Epithelial cell of proximal tubule (primary cell): Measurements from ENCODE around the gene PLXNC1. TPM values are rescaled to one million over a fixed set of nuclear protein-coding genes. Genes with fewer than 3 reads are reported as not detected.

Experiments
- DNase-seq: peaks from one replicate; pipeline ENCODE4 v3.0.0-alpha.2; 2011; ENCODE audit warnings: low read depth
- H3K4me3 ChIP-seq: 2 replicates; pipeline ENCODE4 v1.5.1; 2011; ENCODE audit warnings: low read depth, mild to moderate bottlenecking, low read length
- total RNA-seq: library from RNA; depleted of rRNA; stranded (reverse); fragments of >200 nt; gene quantifications from 2 replicates; pipeline ENCODE4 v1.2.3, GENCODE V29; 2015
- TF ChIP-seq, protein P1 (sequence below): conservative IDR thresholded peaks from 2 replicates; pipeline ENCODE4 v1.5.1; 2012; ENCODE audit warnings: low read depth, mild to moderate bottlenecking, low read length

PLXNC1 gene
- total RNA-seq, 1 donor from 2014 or later: 0.06 TPM

DNA sequence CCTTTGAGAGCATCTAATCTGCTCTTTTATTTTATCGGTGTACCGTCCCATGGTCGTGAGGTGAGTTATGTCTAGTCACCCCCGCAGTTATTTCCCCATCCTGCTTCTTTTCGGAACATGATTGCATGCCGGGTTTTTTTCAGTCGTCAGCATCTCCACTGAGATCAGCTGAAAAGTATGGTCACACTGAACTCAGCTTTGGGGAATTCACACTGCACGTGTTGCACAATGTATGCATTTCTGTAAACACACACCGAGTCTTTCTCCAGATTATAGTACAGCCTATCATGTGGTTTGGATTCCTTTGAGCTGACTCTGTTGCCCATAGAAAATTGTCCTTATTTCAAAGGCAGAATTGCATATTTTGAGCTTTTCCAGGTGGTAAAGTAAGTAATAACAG lies 24.6 kb downstream of the PLXNC1 start:
- DNase-seq: no peak

DNA sequence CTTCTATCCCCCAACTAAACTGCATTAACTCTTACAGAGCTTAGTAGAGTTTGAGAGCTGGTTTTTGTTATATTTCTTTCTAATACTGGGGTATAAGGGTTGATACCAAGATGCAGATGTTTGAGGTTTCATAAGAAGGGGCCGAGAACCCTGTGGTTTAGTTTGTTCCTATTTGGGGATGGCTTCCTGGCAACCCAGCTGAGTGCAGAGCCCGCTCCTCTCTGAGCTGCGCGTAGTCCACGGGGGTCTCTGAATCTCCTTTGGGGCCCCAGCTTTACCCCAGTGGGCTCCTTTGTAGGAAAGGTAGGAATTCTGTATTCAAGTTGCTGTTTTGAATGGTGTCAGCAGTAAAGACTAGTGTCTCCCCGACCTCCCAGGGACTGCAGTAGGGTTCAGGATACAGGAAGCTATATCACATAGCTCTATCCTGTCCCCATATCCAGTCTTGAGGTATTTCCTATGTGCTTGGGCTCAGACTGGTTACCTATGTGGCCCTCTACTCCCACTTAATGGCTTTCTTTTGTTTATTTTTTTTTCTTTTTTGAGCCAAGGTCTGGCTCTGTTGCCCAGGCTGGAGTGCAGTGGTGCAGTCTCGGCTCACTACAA lies 25.4 kb downstream of the PLXNC1 start:
- TF ChIP-seq, protein P1, sequence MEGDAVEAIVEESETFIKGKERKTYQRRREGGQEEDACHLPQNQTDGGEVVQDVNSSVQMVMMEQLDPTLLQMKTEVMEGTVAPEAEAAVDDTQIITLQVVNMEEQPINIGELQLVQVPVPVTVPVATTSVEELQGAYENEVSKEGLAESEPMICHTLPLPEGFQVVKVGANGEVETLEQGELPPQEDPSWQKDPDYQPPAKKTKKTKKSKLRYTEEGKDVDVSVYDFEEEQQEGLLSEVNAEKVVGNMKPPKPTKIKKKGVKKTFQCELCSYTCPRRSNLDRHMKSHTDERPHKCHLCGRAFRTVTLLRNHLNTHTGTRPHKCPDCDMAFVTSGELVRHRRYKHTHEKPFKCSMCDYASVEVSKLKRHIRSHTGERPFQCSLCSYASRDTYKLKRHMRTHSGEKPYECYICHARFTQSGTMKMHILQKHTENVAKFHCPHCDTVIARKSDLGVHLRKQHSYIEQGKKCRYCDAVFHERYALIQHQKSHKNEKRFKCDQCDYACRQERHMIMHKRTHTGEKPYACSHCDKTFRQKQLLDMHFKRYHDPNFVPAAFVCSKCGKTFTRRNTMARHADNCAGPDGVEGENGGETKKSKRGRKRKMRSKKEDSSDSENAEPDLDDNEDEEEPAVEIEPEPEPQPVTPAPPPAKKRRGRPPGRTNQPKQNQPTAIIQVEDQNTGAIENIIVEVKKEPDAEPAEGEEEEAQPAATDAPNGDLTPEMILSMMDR: no peak
- H3K4me3 ChIP-seq: no peak overlapping the region
- no peak for DNase-seq

More for the DNA sequence above, 24.6 kb downstream of the PLXNC1 start:
- TF ChIP-seq, protein P1: no peak
- H3K4me3 ChIP-seq: no peak overlapping the region

DNA sequence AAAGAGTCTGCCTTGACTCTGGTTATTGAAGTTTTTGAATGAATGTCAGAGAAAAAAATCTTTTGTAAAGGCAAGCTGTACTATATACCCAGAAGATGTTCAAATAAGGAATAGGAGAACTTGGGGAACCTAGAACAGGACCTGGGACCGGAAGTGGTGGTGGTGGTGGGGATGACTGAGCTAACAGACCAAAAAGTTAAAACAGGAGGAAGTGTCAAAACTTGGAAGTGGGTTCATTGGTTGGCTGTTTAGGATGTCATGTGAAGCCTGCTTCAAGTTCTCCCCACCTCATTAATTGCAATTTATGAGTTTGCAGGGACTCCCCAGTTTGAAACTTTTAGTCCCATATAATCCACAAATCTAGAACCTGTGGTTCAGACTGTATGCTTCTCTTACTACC lies 26.2 kb downstream of the PLXNC1 start:
- TF ChIP-seq, protein P1: no peak
- H3K4me3 ChIP-seq: no peak overlapping the region
- DNase-seq: no peak

DNA sequence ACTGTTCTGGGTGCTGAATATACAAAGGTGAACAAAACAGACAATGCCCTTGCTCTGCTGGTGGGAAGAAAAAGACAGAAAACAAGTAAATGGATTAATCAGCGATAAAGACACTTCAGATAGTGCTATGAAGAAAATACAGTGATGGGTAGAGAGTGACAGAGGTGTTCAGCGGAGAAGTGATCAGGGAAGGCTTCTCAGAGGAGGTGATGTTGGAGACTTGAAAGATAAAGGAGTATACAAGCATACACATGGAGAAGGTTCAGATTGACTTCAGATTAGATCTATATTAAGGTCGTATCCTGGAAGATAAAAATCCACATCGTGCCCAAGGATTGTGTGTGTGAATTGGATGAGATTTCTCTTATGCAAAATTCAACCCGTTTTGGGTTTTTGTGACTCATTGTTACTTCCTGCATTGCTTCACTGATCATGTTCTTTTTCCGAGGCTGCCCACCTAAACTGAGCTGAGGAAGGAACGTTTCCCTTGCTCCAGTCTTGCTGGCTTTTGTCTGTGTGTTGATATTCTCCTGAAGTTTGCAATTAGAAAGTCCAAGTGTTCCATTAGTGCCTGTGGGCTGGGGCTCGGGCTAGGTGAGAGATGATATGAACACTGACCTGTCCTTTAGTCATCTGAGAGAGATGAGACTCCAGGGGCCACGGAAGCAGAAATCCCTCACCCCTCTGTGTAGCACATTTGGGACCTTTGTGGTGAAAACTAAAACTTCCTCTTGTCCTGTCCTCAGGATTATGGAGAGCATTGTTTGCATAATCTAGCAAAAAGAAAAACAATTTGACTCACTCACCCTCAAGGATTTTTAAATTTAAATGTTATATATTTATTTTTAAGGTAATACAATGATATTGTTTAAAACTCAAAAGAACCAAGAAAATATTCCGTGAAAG lies 27.6 kb downstream of the PLXNC1 start:
- TF ChIP-seq, protein P1: no peak
- no peak for DNase-seq
- no peak overlapping the region for H3K4me3 ChIP-seq

DNA sequence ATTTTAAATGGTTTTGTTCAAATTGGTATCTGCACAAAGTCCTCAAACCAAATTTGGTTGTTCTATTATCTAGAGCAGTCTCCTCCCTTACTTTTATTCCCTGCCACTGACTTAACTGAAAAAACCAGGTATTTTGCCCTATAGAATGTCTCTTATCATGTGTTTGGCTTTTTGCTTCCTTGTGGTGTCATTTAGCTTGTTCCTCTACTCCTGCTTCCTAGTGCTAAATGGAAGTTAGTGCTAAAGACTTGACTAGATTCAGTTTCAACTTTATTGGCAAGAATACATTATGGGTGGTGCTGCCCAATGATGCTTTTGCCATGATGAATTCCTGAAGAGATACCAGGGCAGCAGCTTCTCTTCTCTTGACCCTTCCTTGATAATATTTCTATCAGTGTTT lies 29.7 kb downstream of the PLXNC1 start:
- TF ChIP-seq, protein P1: no peak
- H3K4me3 ChIP-seq: no peak overlapping the region
- no peak for DNase-seq

DNA sequence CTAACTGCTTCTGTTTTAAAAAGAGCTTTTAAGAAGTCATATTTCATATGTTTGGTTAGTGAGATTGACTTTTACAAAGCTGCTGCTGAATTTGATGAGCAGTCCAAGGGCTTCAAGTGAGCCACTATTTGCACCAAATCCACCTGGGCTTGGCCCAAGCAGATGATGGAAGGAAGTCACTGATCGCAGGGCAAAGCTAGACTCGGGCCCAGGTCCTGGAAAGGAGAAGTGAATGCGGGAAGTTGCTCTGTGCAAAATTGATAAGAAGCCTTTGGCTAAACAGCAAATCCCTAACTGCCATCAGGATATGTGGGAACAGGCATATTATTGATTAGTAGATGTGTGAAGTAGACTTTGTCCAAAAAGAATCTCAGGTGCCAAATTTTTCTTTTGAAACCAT lies 30.5 kb downstream of the PLXNC1 start:
- TF ChIP-seq, protein P1: no peak
- no peak overlapping the region for H3K4me3 ChIP-seq
- no peak for DNase-seq

DNA sequence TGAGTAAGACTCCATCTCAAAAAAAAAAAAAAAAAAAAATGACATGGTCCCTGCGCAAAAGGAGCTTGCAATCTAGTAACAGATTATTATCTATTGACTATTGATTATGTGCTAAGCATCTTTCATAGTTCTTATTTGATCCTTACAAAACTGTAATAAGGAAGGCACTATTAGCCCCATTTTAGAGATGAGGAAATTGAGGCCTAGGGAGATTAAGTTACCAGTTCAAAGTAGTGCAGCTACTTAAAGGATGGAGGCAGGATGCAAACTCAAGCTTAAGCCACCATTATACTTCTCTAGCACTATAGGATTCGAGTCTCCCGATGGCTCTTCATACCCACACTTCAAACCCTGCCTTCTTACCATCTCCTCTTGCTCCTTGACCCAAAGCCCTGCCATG lies 31.3 kb downstream of the PLXNC1 start:
- no peak for DNase-seq
- TF ChIP-seq, protein P1: no peak
- H3K4me3 ChIP-seq: no peak overlapping the region
